GM12878 (cell line): ENCODE data around the gene NUP93.

ENCODE experiments used
- ESRRA ChIP-seq: IDR thresholded peaks from 2 replicates; pipeline ENCODE4 v1.6.1; 2012; ENCODE audit warnings: mild to moderate bottlenecking, low read length, improper control_type of control experiment
- NFYA ChIP-seq: IDR thresholded peaks from 2 replicates; pipeline ENCODE4 v1.6.1; 2011; ENCODE audit warnings: low read depth, mild to moderate bottlenecking, low read length, improper control_type of control experiment, borderline replicate concordance
- NRF1 ChIP-seq: conservative IDR thresholded peaks from 2 replicates; pipeline ENCODE4 v1.6.1; 2011; ENCODE audit warnings: mild to moderate bottlenecking, low read depth, low read length, improper control_type of control experiment
- SMAD1 ChIP-seq: fragments of 450-650 bp; IDR thresholded peaks from 2 replicates; pipeline ENCODE4 v1.6.1; 2018; ENCODE audit warnings: mild to moderate bottlenecking, low read depth; ENCODE audit not compliant: partially characterized antibody
- ZNF24 ChIP-seq: fragments of 450-650 bp; IDR thresholded peaks from 2 replicates; pipeline ENCODE4 v1.6.1; 2017; ENCODE audit warnings: antibody characterized with exemption, mild to moderate bottlenecking

GRCh38 chr16:56777482-56777881 is 47.6 kb downstream of the NUP93 start:
- TF ChIP-seq SMAD1 (no peak), ZNF24 (no peak), NRF1 (no peak), ESRRA (no peak), NFYA (no peak)
